ENCODE measurements around the gene SCAMP2.
A peak's percentile ranks its signal among the peaks of the same experiment; 100 is the strongest.

Gene SCAMP2

DNA sequence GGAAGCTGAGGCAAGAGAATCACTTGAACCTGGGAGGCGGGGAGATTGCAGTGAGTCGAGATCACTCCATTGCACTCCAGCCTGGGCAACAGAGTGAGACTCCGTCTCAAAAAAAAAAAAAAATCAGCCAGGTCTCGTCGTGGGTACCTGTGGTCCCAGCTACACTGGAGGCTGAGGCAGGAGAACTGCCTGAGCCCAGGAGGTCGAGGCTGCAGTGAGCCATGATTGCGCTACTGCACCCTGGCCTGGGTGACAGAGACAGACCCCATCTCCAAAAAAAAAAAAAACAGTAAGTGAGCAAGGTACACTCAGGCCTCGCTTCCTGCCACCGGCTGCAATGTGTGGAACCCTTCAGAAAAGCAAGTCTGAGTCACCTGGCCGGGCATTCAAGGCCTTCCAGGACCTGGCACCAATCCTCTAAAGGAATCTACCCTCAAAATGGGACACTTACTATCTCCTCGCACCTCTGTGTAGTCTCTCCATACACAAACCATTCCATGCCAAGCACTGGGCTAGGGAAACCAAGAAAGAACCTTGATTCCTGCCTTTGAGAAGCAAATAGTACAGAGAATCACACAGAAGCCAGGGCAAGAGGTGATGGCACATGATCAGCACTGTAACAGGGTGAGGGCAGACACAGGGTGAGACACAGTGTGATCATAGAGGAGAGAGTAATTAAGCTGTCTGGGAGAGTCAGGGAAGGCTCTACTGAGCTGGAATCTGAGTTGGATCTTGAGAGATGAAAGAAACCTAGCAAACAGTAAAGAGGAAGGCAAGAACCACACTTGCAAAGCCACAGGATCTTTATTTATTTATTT, 9.7 kb downstream of the SCAMP2 start:
- no peak for DNase-seq (ENCODE audit: low read depth in 3 of 3, low spot score in 1 of 3)

- no peak for DNase-seq (ENCODE audit: low read depth in 3 of 3, low spot score in 1 of 3)
These were observed 14.8 kb downstream of the SCAMP2 start for GRCh38 chr15:74858369-74858740.

DNA sequence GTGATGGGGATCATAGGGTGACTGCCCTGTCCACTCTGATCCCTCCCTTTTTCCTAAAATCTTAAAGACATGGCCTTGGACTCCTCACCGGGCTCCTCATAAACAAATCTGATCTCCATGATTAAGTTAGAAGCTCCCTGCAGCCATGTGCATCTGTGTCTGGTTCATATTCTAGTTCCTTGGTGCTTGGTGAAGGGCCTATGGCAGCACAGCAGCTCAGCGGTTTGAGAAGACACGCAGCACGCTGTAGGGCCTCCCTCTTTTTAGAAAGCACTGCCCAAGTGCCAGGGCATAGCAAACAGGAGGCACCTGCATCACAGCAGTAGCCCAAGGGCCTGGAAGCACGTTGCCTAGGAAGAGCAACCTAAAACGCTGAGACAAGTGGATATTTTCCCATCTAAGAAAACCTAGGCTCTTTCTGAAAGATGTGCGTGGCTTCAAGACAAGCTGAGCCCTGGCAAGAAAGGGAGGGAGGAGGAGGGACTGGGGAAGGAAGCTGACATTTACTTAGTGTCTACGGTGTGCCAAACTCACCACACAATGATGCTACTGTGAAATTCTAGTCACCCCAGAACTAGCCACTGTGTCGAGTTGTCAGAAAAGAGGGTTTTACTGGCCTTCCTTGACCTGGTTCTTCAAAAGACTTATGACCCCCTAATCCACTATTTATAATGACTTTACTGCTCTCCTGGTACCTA, 15.3 kb downstream of the SCAMP2 start:
- no peak for DNase-seq (ENCODE audit: low read depth in 3 of 3, low spot score in 1 of 3)

GRCh38 chr15:74857082-74857655, 16.0 kb downstream of the SCAMP2 start:
- no peak for DNase-seq (ENCODE audit: low read depth in 3 of 3, low spot score in 1 of 3)

GRCh38 chr15:74856537-74856936, 16.6 kb downstream of the SCAMP2 start:
- DNase-seq (ENCODE audit: low read depth in 3 of 3, low spot score in 1 of 3): no peak

GRCh38 chr15:74855857-74856256, 17.3 kb downstream of the SCAMP2 start:
- no peak for DNase-seq (ENCODE audit: low read depth in 3 of 3, low spot score in 1 of 3)

DNA sequence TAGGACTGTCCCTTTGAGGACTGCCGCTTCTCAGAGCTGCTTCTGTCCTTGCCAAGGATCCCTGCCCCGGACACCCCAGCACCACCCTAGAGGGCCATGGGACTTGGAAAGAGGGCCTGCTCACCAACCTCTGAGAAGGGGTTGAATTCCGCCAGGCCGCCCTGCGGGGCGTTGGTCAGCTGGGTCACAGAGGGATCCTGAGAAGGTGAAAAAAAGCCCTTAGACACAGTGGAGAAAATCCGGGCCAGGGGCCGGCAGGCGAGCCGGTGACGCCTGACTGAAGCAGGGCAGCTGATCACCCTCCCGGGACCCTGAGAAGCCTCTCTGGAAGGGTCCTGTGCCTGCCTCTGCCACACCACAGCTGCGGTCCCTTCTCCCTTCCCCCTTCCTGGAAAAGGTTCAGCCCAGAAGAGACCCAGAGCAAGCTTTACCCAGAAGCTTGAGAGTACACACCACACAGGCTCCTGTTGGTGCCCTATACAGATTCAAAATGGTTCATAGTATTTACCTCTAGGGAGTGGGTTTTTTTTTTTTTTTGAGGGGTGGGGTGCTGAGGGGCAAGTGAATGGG, 18.6 kb downstream of the SCAMP2 start:
- DNase-seq (ENCODE audit: low read depth in 3 of 3, low spot score in 1 of 3): no peak

- DNase-seq (ENCODE audit: low read depth in 3 of 3, low spot score in 1 of 3): no peak
These were observed 21.2 kb downstream of the SCAMP2 start for GRCh38 chr15:74851960-74852359.

GRCh38 chr15:74850393-74850792, 22.8 kb downstream of the SCAMP2 start:
- no peak for DNase-seq (ENCODE audit: low read depth in 3 of 3, low spot score in 1 of 3)

DNA sequence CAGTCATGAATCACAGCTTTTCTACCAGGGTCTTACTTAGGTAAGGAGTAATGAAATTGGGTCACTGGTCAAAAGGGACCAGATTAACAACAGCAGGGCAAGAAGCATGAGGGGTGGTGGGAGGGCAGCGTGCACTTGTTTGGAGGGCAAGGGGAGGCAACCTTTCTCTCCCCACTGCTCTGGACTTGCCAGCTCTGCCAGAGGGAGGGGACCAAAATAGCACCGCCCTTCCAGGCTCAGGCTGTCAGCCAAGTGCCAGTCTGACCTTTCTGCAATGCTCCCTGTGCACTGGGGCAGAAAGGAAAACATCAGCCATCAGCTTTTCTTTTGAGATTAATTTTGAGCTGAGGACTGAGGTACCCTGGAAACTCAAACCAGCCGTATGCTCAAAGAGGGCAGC, 25.7 kb downstream of the SCAMP2 start:
- DNase-seq (ENCODE audit: low read depth in 3 of 3, low spot score in 1 of 3): no peak

- DNase-seq (ENCODE audit: low read depth in 3 of 3, low spot score in 1 of 3): no peak
These were observed 27.6 kb downstream of the SCAMP2 start for GRCh38 chr15:74845581-74845980.

DNA sequence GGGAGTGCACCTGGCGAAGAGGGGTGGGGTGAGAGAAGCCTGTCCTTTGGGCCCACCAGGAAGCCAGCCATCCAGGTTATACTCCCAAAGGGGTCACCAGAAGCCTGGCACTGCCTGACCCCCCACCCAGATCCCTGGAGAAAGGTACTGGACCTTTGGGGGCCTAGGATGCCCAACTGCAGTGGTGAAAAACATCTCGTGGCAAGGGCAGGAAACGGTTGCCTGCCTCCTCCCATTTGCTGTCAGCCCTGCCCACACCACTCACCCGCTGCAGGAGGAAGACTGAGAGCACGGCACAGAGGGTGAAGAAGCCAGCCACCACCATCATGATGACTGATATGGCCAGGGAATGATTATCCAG, 28.0 kb downstream of the SCAMP2 start:
- peak; percentile 21 to 26 (median 24) for DNase-seq (ENCODE audit: low read depth in 3 of 3, low spot score in 1 of 3)

DNA sequence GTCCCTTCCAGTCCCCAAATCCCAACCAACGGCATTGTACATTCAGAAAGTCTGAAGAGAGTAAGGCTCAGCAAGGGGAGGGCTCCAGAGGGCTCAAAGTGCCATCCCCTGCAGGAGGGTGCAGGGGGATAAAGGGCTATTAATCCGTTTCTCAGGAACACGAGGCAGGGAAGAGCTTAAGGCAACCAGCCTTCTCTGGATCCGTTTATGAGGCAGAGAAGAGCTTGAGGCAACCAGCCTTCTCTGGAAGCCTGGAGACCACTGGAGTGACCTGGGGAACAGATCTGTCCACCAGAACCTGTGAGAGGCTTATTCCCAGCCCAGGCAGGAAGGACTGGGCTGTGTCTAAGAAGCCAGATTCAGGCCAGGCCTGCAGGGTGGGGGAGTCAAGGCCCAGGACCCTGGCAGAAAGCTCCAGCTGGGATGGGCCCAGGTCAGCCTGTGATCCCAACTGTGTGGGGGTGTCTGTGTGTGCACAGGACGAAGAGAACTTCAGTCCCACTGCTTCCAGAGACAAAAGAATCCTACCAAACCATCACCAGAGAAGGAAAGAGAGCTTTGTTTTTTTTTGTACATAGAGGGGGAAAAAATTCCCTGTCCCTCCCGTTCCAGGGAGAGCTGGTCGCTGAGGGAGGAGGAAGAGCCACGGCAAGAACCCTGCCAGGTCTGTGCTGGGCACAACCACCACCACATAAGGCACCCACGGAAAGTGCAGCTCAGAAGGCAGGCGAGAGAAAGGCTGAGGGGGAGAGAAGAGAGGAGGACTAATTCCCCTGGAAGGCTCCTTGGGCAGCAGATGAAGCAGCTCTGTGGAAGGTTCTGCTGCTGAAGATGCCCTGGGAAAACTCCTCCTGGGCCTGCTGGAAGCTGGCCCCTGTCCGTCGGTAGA, 28.6 kb downstream of the SCAMP2 start:
- no peak for DNase-seq (ENCODE audit: low read depth in 3 of 3, low spot score in 1 of 3)

DNA sequence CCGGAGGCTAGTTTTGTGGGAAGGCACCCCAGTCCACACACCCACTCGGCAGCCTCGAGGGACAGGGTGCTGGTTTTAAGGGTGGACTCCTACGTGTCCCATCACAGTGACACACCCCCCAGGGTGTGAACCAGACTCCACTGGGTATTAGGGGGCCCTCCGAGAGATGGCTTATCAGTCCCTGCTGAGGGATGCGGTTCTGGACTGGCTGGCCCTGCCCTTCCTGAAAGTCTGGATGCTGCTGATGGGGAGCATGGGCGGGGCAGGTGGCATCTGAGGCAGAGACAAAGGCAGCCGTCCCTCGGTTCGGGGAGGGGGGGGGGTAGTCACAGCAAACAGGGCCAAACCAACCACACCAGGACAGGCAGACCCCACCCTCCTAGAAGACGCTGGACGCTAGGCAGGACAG, 29.3 kb downstream of the SCAMP2 start:
- no peak for DNase-seq (ENCODE audit: low read depth in 3 of 3, low spot score in 1 of 3)

DNA sequence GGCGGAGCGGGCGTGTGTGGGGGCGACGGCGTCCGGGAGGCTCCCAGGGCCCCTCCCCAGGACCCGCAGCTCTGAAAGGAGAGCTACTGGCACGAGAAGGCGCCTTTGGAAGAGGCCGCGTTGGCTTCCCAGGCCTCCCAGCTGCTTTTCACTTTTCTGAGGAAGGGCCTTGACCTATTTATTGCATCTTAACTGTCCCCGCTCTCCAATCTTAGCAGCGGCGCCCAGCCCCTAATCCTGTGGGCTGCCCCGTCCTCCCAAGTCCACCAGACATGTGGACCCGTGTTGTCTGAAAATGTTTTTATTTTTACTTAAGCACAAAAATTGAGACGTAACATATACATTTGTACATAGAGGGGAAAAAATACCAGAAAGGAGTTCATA, 29.7 kb downstream of the SCAMP2 start:
- DNase-seq (ENCODE audit: low read depth in 3 of 3, low spot score in 1 of 3): no peak

DNA sequence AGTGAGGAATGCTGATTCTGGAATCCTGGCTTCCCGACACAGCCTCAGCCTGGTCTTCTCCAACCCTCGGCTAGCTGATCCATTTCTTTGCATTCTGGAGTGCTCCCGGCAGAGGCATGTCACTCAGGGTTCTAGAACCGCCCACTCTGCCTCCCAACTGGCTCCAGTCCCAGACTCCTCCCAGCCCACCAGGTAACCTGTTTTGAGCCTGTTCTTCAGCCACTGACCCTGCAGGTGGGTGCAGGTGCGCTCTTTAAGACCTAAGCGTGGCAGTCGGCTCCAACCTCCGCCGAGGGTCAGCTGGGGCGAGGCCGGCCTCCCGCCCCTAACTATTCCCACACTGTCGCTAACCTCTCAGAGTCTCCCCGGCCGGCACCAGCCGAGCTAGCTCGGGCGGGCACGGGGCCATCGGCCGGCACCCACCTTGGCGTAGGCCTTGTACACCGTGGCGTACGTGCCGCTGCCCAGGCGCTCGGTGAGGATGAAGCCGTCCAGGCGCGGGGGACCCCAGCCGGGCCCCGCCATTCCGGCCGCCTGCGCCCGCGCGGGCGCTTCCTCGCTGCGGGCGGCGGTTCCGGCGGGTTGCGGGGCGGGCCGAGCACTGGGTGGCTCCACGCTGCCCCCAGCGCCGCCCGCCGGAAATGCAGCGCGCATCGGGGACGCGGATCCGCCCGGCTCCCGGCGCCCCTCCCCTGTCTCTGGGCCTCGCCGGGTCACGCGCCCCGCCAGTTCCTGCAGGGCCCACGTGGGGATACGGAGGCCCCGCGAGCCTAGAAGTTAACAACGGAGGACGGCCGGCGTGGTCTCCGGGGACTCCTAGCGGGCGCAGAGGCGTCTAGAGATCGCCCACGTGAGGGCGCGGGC, 30.4 kb downstream of the SCAMP2 start, which contains the start of gene ULK3:
Gene ULK3 (minus strand): TSS at position 576 of the 864 bp plus-strand sequence. CDS start 51 bp downstream, at position 525.
- DNase-seq (ENCODE audit: low read depth in 3 of 3, low spot score in 1 of 3): peak; percentile 80 to 91 (median 83)

DNA sequence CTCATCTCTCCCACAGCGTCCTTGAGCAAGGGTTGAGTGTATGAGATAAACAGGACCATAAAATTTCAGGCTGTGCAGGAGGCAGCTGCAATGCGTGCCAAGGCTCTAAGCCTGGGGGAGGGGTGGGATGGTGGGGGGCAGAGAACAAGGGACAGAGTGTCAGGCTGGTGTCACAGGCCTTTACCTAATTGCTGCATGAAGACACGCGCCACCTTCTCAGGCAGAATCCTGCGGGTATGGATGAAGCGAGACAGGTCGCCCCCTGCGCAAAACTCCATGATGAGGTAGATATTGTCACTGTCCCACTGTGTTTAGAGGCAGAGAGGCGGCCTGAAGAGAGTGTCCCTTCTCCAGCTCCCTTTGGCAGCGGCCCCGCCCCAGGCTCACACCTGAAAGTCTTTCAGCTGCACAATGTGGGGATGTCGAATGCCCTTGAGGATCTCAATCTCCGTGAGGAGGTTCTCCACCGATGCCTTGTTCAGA, 31.2 kb downstream of the SCAMP2 start:
- no peak for DNase-seq (ENCODE audit: low read depth in 3 of 3, low spot score in 1 of 3)

GRCh38 chr15:74840851-74841775, 32.1 kb downstream of the SCAMP2 start:
- no peak for DNase-seq (ENCODE audit: low read depth in 3 of 3, low spot score in 1 of 3)

Data from stimulated activated CD4-positive, alpha-beta T cell treated with anti-CD3 and anti-CD28 coated beads, TNF-alpha, amount 100 ng/mL, for 1 hour (primary cell).